ENCODE measurements around the gene PDE8A. TPM values are rescaled to one million over a fixed set of nuclear protein-coding genes. Genes with fewer than 3 reads are reported as not detected.

Gene PDE8A
- total RNA-seq, 1 experiment from 2014 or later = 44.2 TPM

GRCh38 chr15:85031944-85032558 lies 50.4 kb downstream of the PDE8A start:
- H3K4me2 ChIP-seq (ENCODE audit: low read length) = no peak overlapping the region
- ChIA-PET POLR2A (ENCODE audit: unreplicated experiment) (no interaction called here), CTCF (no interaction called here)
- H3K79me2 ChIP-seq (ENCODE audit: low read length) = peaks cover 96% of the 10 kb centered on the region
- no peaks in the 10 kb centered on the region for H3K9me3 ChIP-seq (ENCODE audit: low read length)
- ATAC-seq (no peak), DNase-seq (no peak)
- H4K20me1 ChIP-seq (ENCODE audit: low read length) = peaks cover 8% of the 10 kb centered on the region; the same call in 1 of the 2 replicates
- H3K36me3 ChIP-seq (ENCODE audit: low read depth, low read length) = no peaks in the 10 kb centered on the region
- H3K9me2 ChIP-seq (replicated peaks; ENCODE audit: low read length) = no peaks in the 10 kb centered on the region
- H3K4me1 ChIP-seq (ENCODE audit: insufficient read depth, low read length) = peaks cover 12% of the 10 kb centered on the region
- H3K27me3 ChIP-seq (ENCODE audit: low read length) = no peaks in the 10 kb centered on the region
- no peak for TF ChIP-seq EZH2 (IDR thresholded peaks at IDR 0.05; ENCODE audit: low read length, unreplicated experiment)
- TF ChIP-seq EZH2phosphoT487 (IDR thresholded peaks at IDR 0.05; ENCODE audit: borderline replicate concordance, low read length) = no peak
- TF ChIP-seq CTCF (conservative IDR thresholded peaks at IDR 0.05; ENCODE audit: low read depth, low read length) = no peak
- BruUV-seq (replicated peaks) = no TSS peak
- H3F3A ChIP-seq (ENCODE audit: low read length, unreplicated experiment) = no peaks in the 10 kb centered on the region
- H3K4me3 ChIP-seq (ENCODE audit: low read length) = no peak overlapping the region
- no peak overlapping the region for H3K9ac ChIP-seq (ENCODE audit: low read length)
- no peak overlapping the region for H3K27ac ChIP-seq (ENCODE audit: low read length)
- H2AFZ ChIP-seq (ENCODE audit: low read length) = no peak overlapping the region
- intact Hi-C loops (cut with micrococcal nuclease) = no loop called here

- CTCF ChIA-PET = no interaction called here
- intact Hi-C loops (cut with micrococcal nuclease) = no loop called here
- TF ChIP-seq EZH2 (IDR thresholded peaks at IDR 0.05; ENCODE audit: low read length, unreplicated experiment) (no peak), CTCF (conservative IDR thresholded peaks at IDR 0.05; ENCODE audit: low read depth, low read length) (no peak), EZH2phosphoT487 (IDR thresholded peaks at IDR 0.05; ENCODE audit: borderline replicate concordance, low read length) (no peak)
- ATAC-seq (no peak), DNase-seq (no peak)
- no peak overlapping the region for H3K27ac ChIP-seq (ENCODE audit: low read length)
- peaks cover 96% of the 10 kb centered on the region for H3K79me2 ChIP-seq (ENCODE audit: low read length)
- peaks cover 8% of the 10 kb centered on the region; the same call in 1 of the 2 replicates for H4K20me1 ChIP-seq (ENCODE audit: low read length)
- no peaks in the 10 kb centered on the region for H3K36me3 ChIP-seq (ENCODE audit: low read depth, low read length)
- H3K9me2 ChIP-seq (replicated peaks; ENCODE audit: low read length) = no peaks in the 10 kb centered on the region
- H3F3A ChIP-seq (ENCODE audit: low read length, unreplicated experiment) = no peaks in the 10 kb centered on the region
- no peak overlapping the region for H3K4me2 ChIP-seq (ENCODE audit: low read length)
- POLR2A ChIA-PET (ENCODE audit: unreplicated experiment) = no interaction called here
- peaks cover 12% of the 10 kb centered on the region for H3K4me1 ChIP-seq (ENCODE audit: insufficient read depth, low read length)
- H3K9me3 ChIP-seq (ENCODE audit: low read length) = no peaks in the 10 kb centered on the region
- no peaks in the 10 kb centered on the region for H3K27me3 ChIP-seq (ENCODE audit: low read length)
- H2AFZ ChIP-seq (ENCODE audit: low read length) = no peak overlapping the region
- BruUV-seq (replicated peaks) = no TSS peak
- H3K4me3 ChIP-seq (ENCODE audit: low read length) = no peak overlapping the region
- no peak overlapping the region for H3K9ac ChIP-seq (ENCODE audit: low read length)
These were observed 51.5 kb downstream of the PDE8A start for GRCh38 chr15:85033148-85033547.

GRCh38 chr15:85034276-85034675 lies 52.6 kb downstream of the PDE8A start:
- H3K9me2 ChIP-seq (replicated peaks; ENCODE audit: low read length) = no peaks in the 10 kb centered on the region
- no peak overlapping the region for H3K27ac ChIP-seq (ENCODE audit: low read length)
- no TSS peak for BruUV-seq (replicated peaks)
- no peak for TF ChIP-seq EZH2 (IDR thresholded peaks at IDR 0.05; ENCODE audit: low read length, unreplicated experiment)
- TF ChIP-seq CTCF (conservative IDR thresholded peaks at IDR 0.05; ENCODE audit: low read depth, low read length) = no peak
- TF ChIP-seq EZH2phosphoT487 (IDR thresholded peaks at IDR 0.05; ENCODE audit: borderline replicate concordance, low read length) = no peak
- no peak overlapping the region for H3K4me3 ChIP-seq (ENCODE audit: low read length)
- no peak overlapping the region for H3K4me2 ChIP-seq (ENCODE audit: low read length)
- H2AFZ ChIP-seq (ENCODE audit: low read length) = no peak overlapping the region
- H3K27me3 ChIP-seq (ENCODE audit: low read length) = no peaks in the 10 kb centered on the region
- H3K9me3 ChIP-seq (ENCODE audit: low read length) = no peaks in the 10 kb centered on the region
- H3F3A ChIP-seq (ENCODE audit: low read length, unreplicated experiment) = no peaks in the 10 kb centered on the region
- CTCF ChIA-PET = no interaction called here
- no peak overlapping the region for H3K9ac ChIP-seq (ENCODE audit: low read length)
- H4K20me1 ChIP-seq (ENCODE audit: low read length) = peaks cover 8% of the 10 kb centered on the region; the same call in 1 of the 2 replicates
- POLR2A ChIA-PET (ENCODE audit: unreplicated experiment) = no interaction called here
- no peaks in the 10 kb centered on the region for H3K36me3 ChIP-seq (ENCODE audit: low read depth, low read length)
- no peak for ATAC-seq
- H3K79me2 ChIP-seq (ENCODE audit: low read length) = peaks cover 96% of the 10 kb centered on the region
- intact Hi-C loops (cut with micrococcal nuclease) = no loop called here
- H3K4me1 ChIP-seq (ENCODE audit: insufficient read depth, low read length) = peaks cover 12% of the 10 kb centered on the region
- DNase-seq = no peak

Measured in PC-3 (cell line).